ENCODE results near the gene TMEM109. TPM values are rescaled to one million over a fixed set of nuclear protein-coding genes. Genes with fewer than 3 reads are reported as not detected.

Gene TMEM109
- total and polyA plus RNA-seq, 9 of the 15 experiments (the other 6 are each of a cell fraction or from before 2014, with no cell fraction given): 9.2 to 71.3 (median 30.5) TPM

- TF ChIP-seq TRIM25 (IDR thresholded peaks at IDR 0.05; ENCODE audit: borderline replicate concordance) (no peak), CHAMP1 (IDR thresholded peaks at IDR 0.05) (no peak), ELF1 (tag; IDR thresholded peaks at IDR 0.05) (no peak), RERE (CRISPR knock-in tag; IDR thresholded peaks at IDR 0.05; ENCODE audit: borderline replicate concordance) (no peak), HES1 (IDR thresholded peaks at IDR 0.05; ENCODE audit: low read depth) (no peak), YY1 (IDR thresholded peaks at IDR 0.05; ENCODE audit: borderline replicate concordance in 1 of 3, control insufficient read depth in 1 of 3, extremely low read depth in 1 of 3, insufficient read depth in 3 of 3, insufficient read length in 1 of 3, insufficient replicate concordance in 2 of 3, low read depth in 1 of 3, low read length in 2 of 3) (no peak), CUX1 (CRISPR knock-in tag; IDR thresholded peaks at IDR 0.05) (no peak), RBFOX2 (IDR thresholded peaks at IDR 0.05; ENCODE audit: low read depth, low read length) (no peak), HDAC6 (IDR thresholded peaks at IDR 0.05; ENCODE audit: low read depth, low read length) (no peak)
Observed at GRCh38 chr11:60966890-60967289, 52.9 kb downstream of the TMEM109 start (continued).

Data from K562 (cell line).